ENCODE results near the gene LRRC17. TPM values are rescaled to one million over a fixed set of nuclear protein-coding genes. Genes with fewer than 3 reads are reported as not detected.

The LRRC17 gene
- total RNA-seq, 2 experiments from 2014 or later = not detected

DNA sequence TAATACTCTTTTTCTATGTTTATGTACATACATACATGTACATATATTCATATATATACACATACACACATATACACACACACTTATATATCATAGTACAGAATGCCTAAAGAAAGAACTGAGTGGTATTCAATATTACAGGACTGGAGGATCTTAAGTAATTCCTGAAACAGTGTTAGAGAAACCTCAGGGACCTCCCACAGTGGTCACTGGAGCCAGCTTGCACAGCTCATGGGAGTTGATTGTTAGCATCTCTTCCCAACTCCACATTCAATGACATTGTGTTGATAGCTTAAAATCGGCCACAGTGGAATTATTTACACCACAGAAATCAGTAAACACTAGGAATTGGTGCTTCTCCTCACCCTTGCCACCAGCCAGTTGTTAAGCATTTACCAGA lies 6.0 kb downstream of the LRRC17 start:
- H3K9me3 ChIP-seq (ENCODE audit: low read length) = no peaks in the 10 kb centered on the region
- BruUV-seq (replicated peaks) = no TSS peak
- no peak for DNase-seq (ENCODE audit: low spot score)
- no peak overlapping the region for H3K27ac ChIP-seq (ENCODE audit: low read depth, low read length, poor library complexity, severe bottlenecking)
- H3K79me2 ChIP-seq (ENCODE audit: insufficient read depth, low read depth, low read length) = no peaks in the 10 kb centered on the region
- H2AFZ ChIP-seq (ENCODE audit: low read length) = no peak overlapping the region
- no peaks in the 10 kb centered on the region for H3K36me3 ChIP-seq (ENCODE audit: insufficient read depth, low read length)
- H4K20me1 ChIP-seq (ENCODE audit: insufficient read depth, low read length) = no peaks in the 10 kb centered on the region
- H3K9me2 ChIP-seq (ENCODE audit: insufficient read depth, low read length) = no peaks in the 10 kb centered on the region
- ChIA-PET POLR2A (no interaction called here), CTCF (ENCODE audit: unreplicated experiment) (no interaction called here)
- H3K4me1 ChIP-seq (ENCODE audit: insufficient read depth, low read length, poor library complexity, severe bottlenecking) = no peaks in the 10 kb centered on the region
- intact Hi-C loops (cut with micrococcal nuclease; ENCODE audit: unreplicated experiment) = no loop called here
- H3K4me3 ChIP-seq (ENCODE audit: low read depth, low read length, poor library complexity, severe bottlenecking) = no peak overlapping the region
- H3K4me2 ChIP-seq (ENCODE audit: low read length) = no peak overlapping the region
- TF ChIP-seq EZH2phosphoT487 (IDR thresholded peaks at IDR 0.05; ENCODE audit: borderline replicate concordance, low read depth, low read length) (no peak), CTCF (conservative IDR thresholded peaks at IDR 0.05; ENCODE audit: low read length) (no peak)

DNA sequence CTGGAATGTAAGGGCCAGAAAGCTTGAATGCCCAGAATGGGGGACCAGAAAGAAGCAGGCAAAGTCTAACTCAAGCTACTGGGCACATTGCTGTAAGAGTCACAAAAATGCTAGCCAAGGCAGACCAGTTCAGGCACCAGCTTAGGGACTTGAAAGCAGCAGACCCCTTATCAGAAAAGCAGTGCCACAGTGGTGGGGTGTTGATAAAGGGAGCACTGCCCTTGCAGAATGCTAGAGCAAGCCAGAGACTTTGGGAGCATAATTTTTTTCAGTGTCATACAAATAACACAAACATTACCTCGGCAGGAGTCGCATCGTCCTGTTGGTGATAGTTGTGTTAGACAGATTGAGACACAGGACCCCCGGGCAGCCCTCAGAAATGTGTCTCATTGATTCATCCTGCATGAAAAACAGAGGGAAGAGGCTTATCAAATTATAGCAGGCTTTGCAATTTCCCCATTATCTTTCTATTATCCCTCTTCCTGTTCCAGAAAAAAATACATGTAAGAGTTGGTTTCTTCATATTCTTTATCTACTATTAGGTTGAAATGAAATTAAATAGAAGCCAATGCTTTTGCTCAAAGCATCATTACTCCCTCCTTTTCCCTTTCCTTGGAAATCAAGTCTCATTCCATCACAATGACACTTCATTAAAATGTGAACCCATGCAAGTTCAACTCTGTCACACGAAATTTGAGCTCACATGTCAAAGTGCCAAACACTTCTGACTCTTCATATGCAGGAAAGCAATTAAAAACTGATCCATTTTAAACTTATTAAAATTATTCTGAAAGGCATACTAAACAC lies 13.4 kb downstream of the LRRC17 start:
- intact Hi-C loops (cut with micrococcal nuclease; ENCODE audit: unreplicated experiment) = no loop called here
- BruUV-seq (replicated peaks) = no TSS peak
- no peaks in the 10 kb centered on the region for H3K79me2 ChIP-seq (ENCODE audit: insufficient read depth, low read depth, low read length)
- ChIA-PET POLR2A (interaction anchor here (0.9 kb wide), 1 partner anchor 115 kb away, joined by 4 read pairs; no protein-coding TSS in a partner anchor), CTCF (ENCODE audit: unreplicated experiment) (no interaction called here)
- no peaks in the 10 kb centered on the region for H3K9me3 ChIP-seq (ENCODE audit: low read length)
- H3K9me2 ChIP-seq (ENCODE audit: insufficient read depth, low read length) = no peaks in the 10 kb centered on the region
- no peak overlapping the region for H3K27ac ChIP-seq (ENCODE audit: low read depth, low read length, poor library complexity, severe bottlenecking)
- no peak overlapping the region for H2AFZ ChIP-seq (ENCODE audit: low read length)
- no peaks in the 10 kb centered on the region for H3K4me1 ChIP-seq (ENCODE audit: insufficient read depth, low read length, poor library complexity, severe bottlenecking)
- no peak for TF ChIP-seq CTCF (conservative IDR thresholded peaks at IDR 0.05; ENCODE audit: low read length)
- no peak for TF ChIP-seq EZH2phosphoT487 (IDR thresholded peaks at IDR 0.05; ENCODE audit: borderline replicate concordance, low read depth, low read length)
- H3K4me3 ChIP-seq (ENCODE audit: low read depth, low read length, poor library complexity, severe bottlenecking) = no peak overlapping the region
- H4K20me1 ChIP-seq (ENCODE audit: insufficient read depth, low read length) = no peaks in the 10 kb centered on the region
- no peaks in the 10 kb centered on the region for H3K36me3 ChIP-seq (ENCODE audit: insufficient read depth, low read length)
- no peak for DNase-seq (ENCODE audit: low spot score)
- H3K4me2 ChIP-seq (ENCODE audit: low read length) = no peak overlapping the region

- DNase-seq (ENCODE audit: low spot score) = no peak
- ChIA-PET POLR2A (no interaction called here), CTCF (ENCODE audit: unreplicated experiment) (no interaction called here)
- Histone ChIP-seq H3K4me3 (ENCODE audit: low read depth, low read length, poor library complexity, severe bottlenecking) (no peak overlapping the region), H3K4me1 (ENCODE audit: insufficient read depth, low read length, poor library complexity, severe bottlenecking) (no peaks in the 10 kb centered on the region), H3K4me2 (ENCODE audit: low read length) (no peak overlapping the region), H3K9me3 (ENCODE audit: low read length) (no peaks in the 10 kb centered on the region), H3K36me3 (ENCODE audit: insufficient read depth, low read length) (no peaks in the 10 kb centered on the region), H3K79me2 (ENCODE audit: insufficient read depth, low read depth, low read length) (no peaks in the 10 kb centered on the region), H3K9me2 (ENCODE audit: insufficient read depth, low read length) (no peaks in the 10 kb centered on the region), H2AFZ (ENCODE audit: low read length) (no peak overlapping the region), H3K27ac (ENCODE audit: low read depth, low read length, poor library complexity, severe bottlenecking) (no peak overlapping the region), H4K20me1 (ENCODE audit: insufficient read depth, low read length) (no peaks in the 10 kb centered on the region)
- BruUV-seq (replicated peaks) = no TSS peak
- intact Hi-C loops (cut with micrococcal nuclease; ENCODE audit: unreplicated experiment) = no loop called here
- no peak for TF ChIP-seq CTCF (conservative IDR thresholded peaks at IDR 0.05; ENCODE audit: low read length)
- TF ChIP-seq EZH2phosphoT487 (IDR thresholded peaks at IDR 0.05; ENCODE audit: borderline replicate concordance, low read depth, low read length) = no peak
Measured at GRCh38 chr7:102926783-102927140, 14.0 kb downstream of the LRRC17 start.

All from OCI-LY7 (cell line).